NCI-H1436 (cell line): ENCODE measurements around the gene GNA14.
"Not testable (repeated sequence)": the region's sequence is repeated elsewhere in the genome, so short reads cannot be mapped to it uniquely, and the experiment has no call there.

Experiments used
- DNase-seq: peaks from one replicate; lab custom pipeline; 2025; lab: John Stamatoyannopoulos, UW

The GNA14 gene

DNA sequence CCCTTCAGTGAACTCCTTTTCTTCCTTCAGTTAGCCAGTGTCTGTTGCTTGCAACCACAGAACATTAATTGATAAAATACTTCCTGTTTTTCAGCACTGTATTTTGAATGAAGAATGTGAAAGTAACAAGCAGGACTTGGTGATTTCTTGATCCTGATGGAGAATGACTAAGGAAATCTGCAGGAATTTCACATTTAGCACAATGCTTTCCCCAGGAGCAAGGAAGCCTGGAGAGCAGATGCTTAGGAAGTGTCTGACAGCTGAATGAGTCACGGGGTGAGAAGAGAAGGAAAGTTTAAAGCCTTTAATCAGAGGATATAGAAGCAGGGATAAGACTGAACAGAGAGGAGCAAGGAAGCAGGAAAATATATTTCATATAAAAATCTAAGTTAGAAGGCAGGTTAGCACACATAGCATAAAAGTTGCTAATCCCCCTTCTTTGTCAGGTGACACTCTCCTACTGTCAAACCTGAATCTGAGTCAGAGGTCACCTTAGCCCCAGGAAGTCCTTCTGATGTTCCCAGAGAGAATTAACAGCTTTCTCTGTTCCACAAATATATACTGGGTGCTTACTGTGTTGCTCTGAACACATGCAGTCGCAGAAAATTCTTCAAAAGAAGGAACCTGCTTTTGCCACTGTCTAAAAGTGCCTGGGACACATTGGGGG is 59.7 kb downstream of the GNA14 start:
- DNase-seq, result no peak

DNA sequence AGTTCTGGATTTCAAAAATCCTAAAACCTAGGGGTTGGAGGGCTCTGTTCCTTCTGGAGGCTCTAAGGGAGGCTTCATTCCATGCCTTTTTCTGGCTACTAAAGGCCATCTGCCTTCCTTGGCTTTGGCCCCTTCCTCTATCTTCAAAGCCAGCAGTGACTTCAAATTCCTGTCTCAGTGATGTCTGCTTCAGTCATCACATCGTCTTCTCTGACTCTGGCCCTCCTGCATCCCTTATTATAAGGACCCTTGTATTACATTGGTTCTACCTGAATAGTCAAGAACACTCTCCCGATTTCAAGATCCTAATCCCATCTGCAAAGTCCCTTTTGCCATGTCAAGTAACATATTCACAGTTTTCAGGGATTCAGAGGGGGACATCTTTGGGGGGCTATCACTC is 60.3 kb downstream of the GNA14 start:
- no peak for DNase-seq

GRCh38 chr9:77587042-77587441 is 61.1 kb downstream of the GNA14 start:
- DNase-seq, result no peak

DNA sequence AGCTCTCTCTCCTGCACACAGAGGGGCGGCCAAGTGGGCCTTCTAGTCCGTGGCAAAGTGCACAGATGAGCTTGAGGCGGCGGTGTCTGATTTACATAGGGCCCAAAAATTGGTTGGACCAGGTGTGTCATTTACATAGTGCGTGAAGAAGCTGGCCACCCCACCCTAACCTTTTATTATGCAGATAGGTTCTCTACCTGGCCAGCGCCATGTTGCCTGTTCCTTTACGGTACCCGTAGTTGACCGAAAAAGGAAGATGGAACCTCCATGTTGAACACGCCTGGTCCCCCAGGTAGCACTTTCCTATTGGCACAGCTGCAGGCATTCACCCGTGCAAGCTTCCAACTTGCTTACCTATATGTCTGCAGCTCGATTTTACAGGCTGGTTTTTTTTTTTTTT is 61.5 kb downstream of the GNA14 start:
- no peak for DNase-seq

DNA sequence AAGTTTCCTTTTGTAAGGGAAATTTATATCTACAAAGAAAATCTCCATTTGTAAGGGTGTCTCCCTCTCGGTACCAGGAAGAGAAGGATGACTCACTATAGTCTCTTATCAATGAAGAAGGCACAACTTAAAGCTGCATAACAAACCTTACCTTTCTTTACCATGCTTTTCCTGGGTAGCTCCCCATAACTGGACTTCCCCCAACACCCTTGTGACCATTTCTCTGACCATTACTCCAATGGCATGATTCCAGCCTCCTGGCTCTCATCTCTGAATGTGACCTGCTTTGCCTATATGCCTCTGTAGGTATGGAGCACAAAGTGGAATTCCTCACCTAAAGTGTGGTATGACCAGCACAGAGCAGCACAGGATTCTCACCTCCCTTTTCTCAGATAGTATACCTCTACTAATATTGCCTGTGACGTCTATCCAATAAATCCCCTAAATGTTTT is 62.8 kb downstream of the GNA14 start:
- DNase-seq, result no peak

DNA sequence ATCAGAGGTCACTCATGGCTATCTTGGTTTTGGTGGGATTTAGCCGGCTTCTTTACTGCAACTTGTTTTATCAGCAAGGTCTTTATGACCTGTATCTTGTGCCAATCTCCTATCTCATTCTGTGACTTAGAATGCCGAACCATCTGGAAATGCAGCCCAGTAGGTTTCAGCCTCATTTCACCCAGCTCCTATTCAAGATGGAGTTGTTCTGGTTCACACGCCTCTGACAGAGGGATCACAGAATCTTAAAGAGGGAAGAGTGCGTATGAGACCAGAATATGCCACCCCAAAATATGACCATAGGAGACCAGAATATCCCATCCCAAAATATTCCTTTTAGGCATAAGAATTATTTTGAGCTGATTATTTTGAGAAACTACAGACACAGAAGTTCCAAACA is 63.2 kb downstream of the GNA14 start:
- DNase-seq, result not testable (repeated sequence)

DNA sequence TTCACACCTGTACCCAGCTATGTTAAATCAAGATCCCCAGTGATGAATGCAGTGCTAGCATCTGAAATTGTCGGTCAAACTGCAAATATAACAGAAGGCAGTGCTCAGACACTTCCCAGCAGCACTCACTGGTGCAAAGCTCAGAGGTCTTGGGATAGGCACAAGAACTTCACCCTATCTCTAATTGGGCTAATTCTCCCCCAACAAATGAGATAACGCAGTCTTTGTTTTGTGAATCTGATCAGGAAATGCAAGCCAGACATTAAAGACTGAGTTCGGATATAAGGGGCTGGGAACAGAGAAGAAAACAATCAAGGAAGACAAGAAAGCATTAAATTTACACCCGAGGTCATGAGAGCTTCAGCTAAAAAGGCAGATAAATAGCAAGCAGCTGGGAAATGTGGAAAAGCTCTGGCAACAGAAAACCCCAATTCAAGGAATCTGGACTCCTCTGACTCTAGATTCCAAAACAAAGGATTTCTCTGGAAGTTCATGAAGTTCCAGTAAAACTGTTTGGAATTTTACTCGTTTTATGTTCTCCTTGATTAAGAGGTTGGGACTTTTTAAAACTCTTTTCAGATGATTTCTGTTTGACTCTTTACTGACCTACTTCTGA is 65.1 kb downstream of the GNA14 start:
- no peak for DNase-seq

DNA sequence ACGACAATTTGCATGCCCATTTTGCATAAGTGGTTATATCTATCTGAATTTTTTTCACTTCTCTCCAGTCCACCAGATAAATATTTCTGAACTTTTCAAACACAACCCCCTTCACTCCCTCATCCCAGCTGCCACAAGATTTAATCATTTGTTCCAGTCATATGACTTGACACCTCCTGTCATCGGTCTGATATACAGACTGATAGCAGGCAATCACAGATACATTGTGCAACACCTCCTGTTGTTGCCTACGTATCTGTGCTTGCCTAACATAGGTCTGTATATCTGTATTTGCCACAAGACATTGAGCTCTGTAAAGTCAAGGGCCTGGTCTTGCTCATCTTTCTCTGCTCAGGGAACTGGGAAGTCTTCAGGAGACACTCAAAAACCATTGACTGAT is 65.6 kb downstream of the GNA14 start:
- DNase-seq, result no peak

GRCh38 chr9:77575785-77576184 is 72.3 kb downstream of the GNA14 start:
- no peak for DNase-seq

DNA sequence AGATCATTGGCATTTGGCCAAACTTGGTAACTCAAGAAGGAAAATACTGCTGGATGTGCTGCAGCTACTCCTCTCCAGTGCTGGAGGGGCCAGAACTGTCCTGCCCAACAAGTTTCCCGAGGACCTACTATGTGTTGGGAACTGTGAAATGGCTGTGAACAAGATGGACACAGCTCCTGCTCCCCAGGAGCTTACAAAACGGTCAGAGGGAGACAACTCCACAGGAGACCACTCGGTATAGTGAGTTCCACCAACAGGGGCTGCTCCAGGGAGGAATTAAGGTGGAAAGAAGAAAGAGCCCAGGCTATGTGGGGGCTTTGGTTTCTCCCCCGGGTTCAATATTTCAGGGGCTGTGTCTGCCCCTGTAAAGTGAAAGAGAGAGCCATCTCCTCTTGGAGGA is 78.8 kb downstream of the GNA14 start:
- peak; percentile 56 for DNase-seq

DNA sequence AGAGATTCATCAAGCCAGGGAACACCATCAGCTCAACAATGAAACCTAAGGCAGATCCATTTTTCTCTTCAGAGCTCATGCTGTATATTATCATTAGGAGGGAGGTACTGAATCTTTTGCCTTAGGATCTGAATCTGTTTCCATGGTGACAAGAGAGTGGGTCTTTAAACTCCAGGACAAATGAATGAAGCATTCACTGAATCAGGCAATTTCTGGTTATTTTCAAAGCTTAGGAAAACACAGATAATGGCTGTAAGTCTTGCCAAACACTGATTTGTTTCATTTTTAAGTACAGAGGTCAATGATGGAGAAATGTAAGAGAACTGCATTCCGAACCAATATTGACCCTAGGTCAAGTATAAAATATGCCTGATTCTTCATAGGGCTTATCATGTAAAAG is 84.9 kb downstream of the GNA14 start:
- DNase-seq, result no peak

GRCh38 chr9:77562019-77562748 is 85.9 kb downstream of the GNA14 start:
- no peak for DNase-seq

DNA sequence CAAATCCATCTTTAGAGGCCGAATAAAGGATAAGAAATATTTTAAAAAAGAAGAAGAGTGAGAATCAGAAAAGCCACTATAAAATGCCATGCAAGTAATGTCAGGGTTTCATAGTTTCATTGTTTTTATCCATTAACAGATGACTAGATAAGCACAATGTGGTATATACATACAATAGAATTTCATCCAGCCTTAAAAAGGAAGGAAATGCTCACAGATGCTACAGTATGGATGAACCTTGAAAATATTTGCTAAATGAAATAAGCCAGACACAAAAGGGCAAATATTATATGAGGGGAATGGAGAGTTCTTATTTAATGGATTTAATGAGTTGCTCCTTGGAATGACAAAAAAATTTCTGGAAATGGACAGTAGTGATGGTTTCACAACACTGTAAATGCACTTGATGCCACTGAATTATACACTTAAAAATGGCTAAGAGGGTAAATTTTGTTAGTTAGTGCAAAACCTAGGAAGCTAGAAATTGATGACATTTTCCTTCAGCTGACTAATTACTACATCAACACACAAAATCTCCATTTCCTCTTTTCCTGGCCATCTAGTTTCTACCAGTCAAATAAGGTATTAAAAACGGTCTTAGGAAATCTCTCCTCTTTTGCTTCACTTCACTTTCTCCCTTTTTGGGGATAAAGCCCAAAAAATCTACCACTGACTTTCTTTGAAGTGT is 86.6 kb downstream of the GNA14 start:
- DNase-seq, result no peak

- DNase-seq, result no peak
Measured at GRCh38 chr9:77556396-77556795, 91.7 kb downstream of the GNA14 start.

DNA sequence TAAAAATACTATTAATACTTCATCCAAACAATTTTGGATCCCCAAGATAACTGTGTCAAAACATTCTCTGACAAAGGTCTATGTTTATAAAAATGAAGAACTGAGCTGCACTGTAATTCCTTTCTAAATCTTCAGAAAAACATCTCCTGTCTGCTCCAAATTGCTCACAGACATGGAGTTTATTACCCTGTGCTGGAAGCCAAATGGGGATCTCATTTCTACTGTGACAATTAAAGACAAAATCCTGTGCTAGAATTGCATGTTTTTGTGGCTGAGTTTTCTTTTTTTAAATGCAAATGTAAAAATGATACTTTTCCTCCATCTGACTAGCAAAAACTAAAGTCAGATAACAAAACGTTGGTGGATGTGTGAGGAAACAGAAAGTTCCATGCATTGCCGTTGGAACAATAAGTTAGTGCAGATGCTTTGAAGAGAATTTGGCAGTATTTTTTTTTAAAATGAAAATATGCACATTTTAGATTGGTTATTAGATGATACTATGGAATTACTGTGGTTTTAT is 93.5 kb downstream of the GNA14 start:
- DNase-seq, result no peak

DNA sequence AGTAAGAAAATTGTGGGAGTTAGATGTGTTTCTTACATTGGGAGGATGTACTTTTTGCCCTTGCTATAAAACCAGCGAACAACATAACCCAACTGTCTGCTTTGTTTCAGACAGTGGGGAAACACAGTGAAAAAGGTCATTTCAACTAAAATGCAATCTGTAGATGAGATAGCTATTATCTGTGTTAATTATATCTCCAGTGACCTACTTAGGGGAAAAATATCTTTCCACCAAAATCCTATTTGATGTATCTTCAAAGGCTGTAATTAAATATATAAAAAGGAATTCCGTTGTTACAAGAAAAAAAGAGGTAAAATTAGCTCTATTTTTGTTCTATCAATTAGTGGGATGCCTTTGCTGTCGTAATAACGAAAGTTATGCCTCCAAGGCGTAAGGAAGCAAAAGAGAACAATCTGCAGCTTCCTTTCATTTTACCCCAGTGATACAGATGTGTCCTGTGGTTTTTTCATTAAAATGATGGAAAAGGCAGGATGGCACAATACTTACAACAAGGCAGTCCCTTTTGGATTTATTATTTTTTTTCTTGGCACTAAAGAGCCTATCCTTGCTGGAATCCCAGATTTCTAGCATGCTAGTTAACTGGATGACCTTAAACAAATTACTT is 100.9 kb downstream of the GNA14 start:
- DNase-seq, result no peak

- no peak for DNase-seq
Measured at GRCh38 chr9:77546376-77546950, 101.7 kb downstream of the GNA14 start.

DNA sequence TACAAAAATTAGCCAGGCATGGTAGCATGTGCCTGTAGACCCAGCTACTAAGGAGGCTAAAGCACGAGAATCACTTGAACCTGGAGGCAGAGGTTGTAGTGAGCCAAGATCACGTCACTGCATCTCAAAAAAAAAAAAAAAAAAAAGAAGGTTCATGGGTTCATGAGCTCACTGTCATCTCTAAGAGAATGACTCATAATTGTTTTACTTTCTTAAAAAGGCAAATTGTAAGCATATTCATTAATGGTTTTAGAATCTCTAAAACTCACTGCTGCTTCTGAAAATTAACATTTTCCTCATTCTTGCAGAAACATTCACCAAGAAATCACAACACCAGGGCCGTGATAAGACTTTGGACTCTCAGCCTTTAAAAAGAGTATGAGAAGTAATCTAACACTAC is 103.6 kb downstream of the GNA14 start:
- no peak for DNase-seq

GRCh38 chr9:77543131-77543822 is 104.8 kb downstream of the GNA14 start:
- DNase-seq, result no peak

DNA sequence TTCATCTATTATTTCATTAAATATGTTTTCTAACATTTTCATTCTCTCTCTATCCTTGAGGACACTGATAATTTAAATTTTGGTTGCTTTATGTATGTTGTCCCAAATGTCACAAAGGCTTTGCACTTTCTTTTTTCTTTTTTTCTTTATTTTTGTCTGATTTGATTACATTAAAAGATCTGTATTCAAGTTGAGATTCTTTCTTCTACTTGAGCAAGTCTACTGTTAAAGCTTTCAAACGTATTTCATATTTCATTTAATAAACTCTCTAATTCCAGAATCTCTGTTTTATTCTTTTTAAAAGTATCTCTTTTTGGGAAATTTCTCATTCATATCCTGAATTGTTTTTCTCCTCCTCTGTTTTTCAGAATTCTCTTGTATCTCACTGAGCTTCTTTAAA is 106.5 kb downstream of the GNA14 start:
- DNase-seq, result no peak

DNA sequence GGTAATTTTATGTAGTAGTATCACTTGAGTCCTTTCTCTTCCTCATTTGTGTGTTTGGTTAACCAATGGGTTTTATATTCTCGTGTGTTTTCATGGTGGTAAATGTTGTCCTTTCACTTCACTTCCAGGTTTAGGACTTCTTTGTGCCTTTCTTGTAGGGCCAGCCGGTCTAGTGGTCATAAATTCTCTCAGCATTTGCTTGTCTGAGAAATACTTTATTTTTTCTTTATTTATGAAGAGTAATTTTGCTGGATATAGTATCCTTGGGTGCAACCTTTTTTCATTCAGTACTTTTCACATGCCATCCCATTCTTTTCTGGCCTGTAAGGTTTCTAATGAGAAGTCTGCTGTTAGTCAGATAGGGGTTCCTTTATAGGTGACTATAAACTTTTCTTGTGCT is 107.1 kb downstream of the GNA14 start:
- DNase-seq, result no peak
